Fibroblast of skin of back (primary cell): ENCODE measurements around the gene TBCEL.
"Not testable (repeated sequence)": the region's sequence is repeated elsewhere in the genome, so short reads cannot be mapped to it uniquely, and the experiment has no call there.

ENCODE experiments used
- DNase-seq: peaks from one replicate; pipeline ENCODE4 v3.0.0-alpha.2; 2013

Gene TBCEL

GRCh38 chr11:121109471-121109870, 85.6 kb downstream of the TBCEL start:
- DNase-seq: no peak

- no peak for DNase-seq
Measured at GRCh38 chr11:121109916-121110586, 86.1 kb downstream of the TBCEL start.

GRCh38 chr11:121110871-121111724, 87.2 kb downstream of the TBCEL start:
- DNase-seq: no peak

GRCh38 chr11:121112498-121113455, 88.9 kb downstream of the TBCEL start:
- DNase-seq: peak; percentile 69

GRCh38 chr11:121113611-121114010, 89.7 kb downstream of the TBCEL start:
- no peak for DNase-seq

GRCh38 chr11:121115024-121115423, 91.1 kb downstream of the TBCEL start:
- not testable (repeated sequence) for DNase-seq

GRCh38 chr11:121117788-121118187, 93.9 kb downstream of the TBCEL start:
- no peak for DNase-seq

GRCh38 chr11:121119440-121119839, 95.5 kb downstream of the TBCEL start:
- no peak for DNase-seq

GRCh38 chr11:121122328-121122727, 98.4 kb downstream of the TBCEL start:
- DNase-seq: no peak

GRCh38 chr11:121123496-121124069, 99.7 kb downstream of the TBCEL start:
- no peak for DNase-seq

GRCh38 chr11:121127809-121128208, 103.9 kb downstream of the TBCEL start:
- no peak for DNase-seq

GRCh38 chr11:121129362-121130340, 105.7 kb downstream of the TBCEL start:
- no peak for DNase-seq

GRCh38 chr11:121131656-121132055, 107.8 kb downstream of the TBCEL start:
- no peak for DNase-seq

- DNase-seq: no peak
Measured at GRCh38 chr11:121132211-121132976, 108.5 kb downstream of the TBCEL start.

- DNase-seq: no peak
Measured at GRCh38 chr11:121134741-121135312, 110.9 kb downstream of the TBCEL start.

GRCh38 chr11:121137005-121137404, 113.1 kb downstream of the TBCEL start:
- no peak for DNase-seq

GRCh38 chr11:121138259-121138658, 114.4 kb downstream of the TBCEL start:
- no peak for DNase-seq

- no peak for DNase-seq
Measured at GRCh38 chr11:121140369-121140768, 116.5 kb downstream of the TBCEL start.
